Activated CD8-positive, alpha-beta T cell treated with anti-CD3 and anti-CD28 coated beads for 36 hours (primary cell): ENCODE results near the gene SEMA3B. TPM values are rescaled to one million over a fixed set of nuclear protein-coding genes. Genes with fewer than 3 reads are reported as not detected.
A peak's percentile ranks its signal among the peaks of the same experiment; 100 is the strongest.

Source experiments
- ATAC-seq: fragments of 200-7000 bp; cut with Tn5 transposase; one replicate; pipeline ENCODE4 v1.10.0; 2021; ENCODE audit warnings: mild to moderate bottlenecking, moderate library complexity
- CTCF ChIA-PET: fragments of 350-600 bp; sonication (Branson Sonifier 250); formaldehyde crosslinking; loops from one replicate; lab custom pipeline; 2021; ENCODE audit warnings: antibody characterized with exemption; lab: Charles Lee
- POLR2A ChIA-PET: fragments of 350-600 bp; sonication (Branson Sonifier 250); formaldehyde crosslinking; loops from one replicate; lab custom pipeline; 2021; ENCODE audit warnings: antibody characterized with exemption; lab: Charles Lee
- DNase-seq: peaks from one replicate; pipeline ENCODE4 v3.0.0-alpha.2; 2020
- H3K27ac Mint-ChIP-seq: one replicate; pipeline ENCODE4 v1.8.0; 2021; ENCODE audit warnings: mild to moderate bottlenecking, mixed read lengths
- H3K27me3 Mint-ChIP-seq: one replicate; pipeline ENCODE4 v1.8.0; 2021; ENCODE audit warnings: mixed read lengths
- H3K36me3 Mint-ChIP-seq: one replicate; pipeline ENCODE4 v1.8.0; 2021; ENCODE audit warnings: low read depth, mixed read lengths
- H3K4me1 Mint-ChIP-seq: one replicate; pipeline ENCODE4 v1.8.0; 2021; ENCODE audit warnings: low read depth, mixed read lengths
- H3K4me3 Mint-ChIP-seq: one replicate; pipeline ENCODE4 v1.8.0; 2021; ENCODE audit warnings: mild to moderate bottlenecking, moderate library complexity, mixed read lengths
- H3K9me3 Mint-ChIP-seq: one replicate; pipeline ENCODE4 v1.8.0; 2021; ENCODE audit warnings: mixed read lengths
- intact Hi-C: fragments of 100-400 bp; cut with micrococcal nuclease; formaldehyde crosslinking; loops from one replicate; pipeline ENCODE4 v1.10.0; 2022
- total RNA-seq, 2 experiments: library from RNA; stranded (reverse); gene quantifications; one replicate each; pipeline ENCODE4 v1.2.3, GENCODE V29; 2021
- TF ChIP-seq, protein P1 (sequence below): fragments of 200-600 bp; IDR thresholded peaks from one replicate; pipeline ENCODE4 v1.8.0; 2022; ENCODE audit warnings: antibody characterized with exemption, mild to moderate bottlenecking

Gene SEMA3B
- total RNA-seq, 2 experiments from 2014 or later = 1.6 to 2.3 TPM

DNA sequence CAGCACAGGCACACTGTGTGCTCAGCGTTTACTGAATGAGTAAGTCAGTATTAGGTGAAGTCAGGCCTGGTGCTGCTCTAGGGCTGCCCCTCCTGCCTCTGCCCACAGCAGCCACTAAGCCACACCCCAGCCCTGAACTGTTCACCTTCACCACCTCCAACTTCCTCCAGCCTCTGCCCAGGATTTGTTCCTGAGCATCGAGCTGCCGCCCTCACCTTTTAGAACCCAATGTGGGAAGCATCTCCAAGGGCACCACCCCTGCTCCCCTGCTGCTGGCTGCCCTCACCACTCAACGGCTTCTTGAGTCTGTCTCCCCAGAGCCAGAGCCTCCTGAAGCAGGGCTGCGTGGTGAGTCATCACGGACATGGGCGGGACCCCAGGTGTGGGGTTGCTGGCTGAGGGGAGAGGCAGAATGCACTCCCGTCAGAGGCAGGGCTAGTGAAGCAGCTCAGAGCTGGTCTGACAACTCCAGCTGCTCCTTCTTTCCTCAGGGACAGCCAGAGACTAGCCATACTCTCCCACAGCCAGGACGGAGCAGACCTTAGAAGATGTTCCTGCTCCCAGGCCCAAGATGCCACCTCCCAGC lies 47.8 kb downstream of the SEMA3B start:
- Mint-ChIP-seq H3K36me3 (peaks cover 1% of the 10 kb centered on the region), H3K4me3 (no peak overlapping the region), H3K27ac (peak overlapping the region; percentile 82), H3K27me3 (no peaks in the 10 kb centered on the region), H3K4me1 (peaks cover 34% of the 10 kb centered on the region), H3K9me3 (no peaks in the 10 kb centered on the region)
- intact Hi-C loops = no loop called here
- POLR2A ChIA-PET = interaction anchor here (13.4 kb wide), 1 partner anchor 19 kb away, joined by 126 read pairs; the partner anchor contains the start of gene RASSF1
- peak; percentile 65 for ATAC-seq
- TF ChIP-seq, protein P1, sequence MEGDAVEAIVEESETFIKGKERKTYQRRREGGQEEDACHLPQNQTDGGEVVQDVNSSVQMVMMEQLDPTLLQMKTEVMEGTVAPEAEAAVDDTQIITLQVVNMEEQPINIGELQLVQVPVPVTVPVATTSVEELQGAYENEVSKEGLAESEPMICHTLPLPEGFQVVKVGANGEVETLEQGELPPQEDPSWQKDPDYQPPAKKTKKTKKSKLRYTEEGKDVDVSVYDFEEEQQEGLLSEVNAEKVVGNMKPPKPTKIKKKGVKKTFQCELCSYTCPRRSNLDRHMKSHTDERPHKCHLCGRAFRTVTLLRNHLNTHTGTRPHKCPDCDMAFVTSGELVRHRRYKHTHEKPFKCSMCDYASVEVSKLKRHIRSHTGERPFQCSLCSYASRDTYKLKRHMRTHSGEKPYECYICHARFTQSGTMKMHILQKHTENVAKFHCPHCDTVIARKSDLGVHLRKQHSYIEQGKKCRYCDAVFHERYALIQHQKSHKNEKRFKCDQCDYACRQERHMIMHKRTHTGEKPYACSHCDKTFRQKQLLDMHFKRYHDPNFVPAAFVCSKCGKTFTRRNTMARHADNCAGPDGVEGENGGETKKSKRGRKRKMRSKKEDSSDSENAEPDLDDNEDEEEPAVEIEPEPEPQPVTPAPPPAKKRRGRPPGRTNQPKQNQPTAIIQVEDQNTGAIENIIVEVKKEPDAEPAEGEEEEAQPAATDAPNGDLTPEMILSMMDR = no peak
- DNase-seq = peak; percentile 80
- CTCF ChIA-PET = interaction anchor here (1.2 to 2.8 kb wide), 2 partner anchors 11 to 30 kb away, joined by 3 to 9 read pairs; partner anchors contain the start of gene TUSC2

DNA sequence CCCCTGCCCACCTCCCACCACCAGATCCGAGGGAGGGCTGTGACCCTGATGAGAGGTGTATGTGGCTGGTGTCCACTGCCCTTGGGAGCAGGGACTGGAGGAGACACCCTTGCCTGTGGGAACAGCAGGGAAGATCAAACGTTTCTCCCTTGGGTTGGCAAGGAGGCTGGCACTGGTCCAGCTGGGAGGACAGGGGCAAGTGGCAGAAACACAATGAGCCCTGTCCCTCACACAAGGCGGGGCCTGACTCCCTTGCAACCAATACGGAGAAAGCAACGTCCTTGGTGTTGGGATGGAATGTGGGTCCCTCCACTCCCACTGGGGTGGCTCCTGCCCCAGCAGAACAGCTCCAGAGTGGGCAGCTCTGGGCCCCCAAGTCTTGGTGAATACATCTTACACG lies 48.4 kb downstream of the SEMA3B start:
- no peak for ATAC-seq
- no peaks in the 10 kb centered on the region for H3K9me3 Mint-ChIP-seq
- POLR2A ChIA-PET = interaction anchor here (0.9 to 13.4 kb wide), 3 partner anchors 11 to 167 kb away, joined by 3 to 126 read pairs (median 4); partner anchors contain the start of genes RASSF1 and TUSC2
- H3K36me3 Mint-ChIP-seq = peaks cover 1% of the 10 kb centered on the region
- no peak overlapping the region for H3K4me3 Mint-ChIP-seq
- CTCF ChIA-PET = interaction anchor here (1.2 to 2.8 kb wide), 3 partner anchors 11 to 30 kb away, joined by 3 to 9 read pairs (median 3); partner anchors contain the start of gene TUSC2
- H3K27ac Mint-ChIP-seq = no peak overlapping the region
- H3K4me1 Mint-ChIP-seq = peaks cover 36% of the 10 kb centered on the region
- no peak for DNase-seq
- no peaks in the 10 kb centered on the region for H3K27me3 Mint-ChIP-seq
- TF ChIP-seq, protein P1 = no peak
- intact Hi-C loops = no loop called here

DNA sequence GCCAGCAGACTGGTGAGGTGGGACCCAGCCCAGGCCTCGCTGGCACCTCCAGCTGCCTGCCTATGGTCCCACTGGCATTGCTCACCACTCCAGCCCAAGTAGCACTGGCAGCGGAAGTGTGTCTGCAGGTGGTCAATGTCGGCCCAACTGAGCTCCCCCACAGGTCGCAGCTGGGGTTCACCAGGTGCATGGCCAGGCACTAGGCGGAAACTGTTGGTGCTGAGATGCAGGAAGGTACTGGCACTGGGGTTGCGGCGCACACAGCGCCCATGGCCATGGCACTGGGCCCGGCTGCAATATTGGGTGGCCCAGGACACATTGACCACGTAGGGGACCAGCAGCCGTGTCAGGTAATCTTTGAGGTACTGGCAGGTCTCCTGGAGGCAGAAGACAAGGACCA lies 49.2 kb downstream of the SEMA3B start:
- Mint-ChIP-seq H3K27me3 (no peaks in the 10 kb centered on the region), H3K9me3 (no peaks in the 10 kb centered on the region), H3K36me3 (peaks cover 1% of the 10 kb centered on the region), H3K4me3 (no peak overlapping the region), H3K4me1 (peaks cover 37% of the 10 kb centered on the region), H3K27ac (no peak overlapping the region)
- no peak for DNase-seq
- POLR2A ChIA-PET = interaction anchor here (1.0 to 13.4 kb wide), 4 partner anchors 9 to 18 kb away, joined by 3 to 126 read pairs (median 4); partner anchors contain the start of genes RASSF1 and TUSC2
- intact Hi-C loops = no loop called here
- CTCF ChIA-PET = interaction anchor here (1.2 to 2.8 kb wide), 5 partner anchors 10 to 124 kb away, joined by 3 to 9 read pairs (median 5); partner anchors contain the start of genes HYAL3, NAA80 and TUSC2
- TF ChIP-seq, protein P1 = no peak
- ATAC-seq = no peak

DNA sequence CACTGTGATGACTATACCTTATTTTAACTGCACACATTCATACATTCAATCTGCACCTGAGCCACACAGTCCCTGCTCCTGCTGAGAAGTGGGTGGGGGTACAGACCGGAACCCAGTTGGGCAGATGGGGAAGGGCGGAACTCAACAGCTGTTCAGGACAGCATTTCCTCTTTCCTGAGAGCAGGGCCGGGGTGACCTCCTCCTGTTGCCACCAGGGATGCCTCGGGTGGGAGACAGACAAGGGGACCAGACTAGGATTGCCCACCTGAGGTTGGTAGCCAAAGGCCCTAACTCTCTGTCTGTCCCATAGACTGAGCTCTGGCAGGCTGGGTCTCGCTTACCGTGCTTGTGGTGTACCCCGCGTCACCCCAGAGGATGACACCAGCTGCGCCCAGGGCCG lies 49.7 kb downstream of the SEMA3B start:
- POLR2A ChIA-PET = interaction anchor here (0.6 to 13.4 kb wide), 7 partner anchors 9 to 453 kb away, joined by 3 to 126 read pairs (median 3); partner anchors contain the start of genes IFRD2, RASSF1 and TUSC2
- Mint-ChIP-seq H3K27ac (no peak overlapping the region), H3K36me3 (peaks cover 1% of the 10 kb centered on the region), H3K27me3 (no peaks in the 10 kb centered on the region), H3K4me1 (peaks cover 37% of the 10 kb centered on the region), H3K9me3 (no peaks in the 10 kb centered on the region), H3K4me3 (no peak overlapping the region)
- TF ChIP-seq, protein P1 = no peak
- CTCF ChIA-PET = interaction anchor here (1.7 to 3.4 kb wide), 4 partner anchors 9 to 124 kb away, joined by 5 to 10 read pairs (median 8); partner anchors contain the start of genes HYAL3, NAA80 and TUSC2
- no peak for DNase-seq
- intact Hi-C loops = no loop called here
- ATAC-seq = no peak
